Skeletal muscle satellite cell (primary cell): ENCODE measurements around the gene FILIP1.
A peak's percentile ranks its signal among the peaks of the same experiment; 100 is the strongest.

Experiments
- H3K27me3 ChIP-seq: 2 replicates; pipeline ENCODE4 v1.7.0; 2013; ENCODE audit warnings: low read length; ENCODE audit not compliant: control insufficient read depth, insufficient read depth
- H3K36me3 ChIP-seq: 2 replicates; pipeline ENCODE4 v1.7.0; 2013; ENCODE audit warnings: mild to moderate bottlenecking, control low read depth, low read length; ENCODE audit not compliant: insufficient read depth
- H3K4me1 ChIP-seq: 2 replicates; pipeline ENCODE4 v1.7.0; 2013; ENCODE audit warnings: low read length; ENCODE audit not compliant: control insufficient read depth, insufficient read depth
- H3K4me2 ChIP-seq: 2 replicates; pipeline ENCODE4 v1.7.0; 2013; ENCODE audit warnings: mild to moderate bottlenecking, low read length
- H3K4me3 ChIP-seq: 2 replicates; pipeline ENCODE4 v1.7.0; 2013; ENCODE audit warnings: low read length
- H3K9ac ChIP-seq: 2 replicates; pipeline ENCODE4 v1.7.0; 2013; ENCODE audit warnings: mild to moderate bottlenecking, low read depth, low read length, moderate library complexity
- H3K9me3 ChIP-seq: replicated peaks from 2 replicates; pipeline ENCODE4 v1.7.0; 2013; ENCODE audit warnings: mild to moderate bottlenecking, control low read depth, low read length

The FILIP1 gene

GRCh38 chr6:75267461-75267860, 226.1 kb downstream of the FILIP1 start:
- peaks cover 18% of the 10 kb centered on the region for H3K36me3 ChIP-seq
- no peak overlapping the region for H3K9ac ChIP-seq
- no peak overlapping the region for H3K4me3 ChIP-seq
- no peak overlapping the region for H3K4me2 ChIP-seq
- no peaks in the 10 kb centered on the region for H3K4me1 ChIP-seq
- H3K9me3 ChIP-seq, result no peaks in the 10 kb centered on the region
- no peaks in the 10 kb centered on the region for H3K27me3 ChIP-seq

- no peak overlapping the region for H3K4me3 ChIP-seq
- no peaks in the 10 kb centered on the region for H3K9me3 ChIP-seq
- H3K4me1 ChIP-seq, result no peaks in the 10 kb centered on the region
- H3K36me3 ChIP-seq, result peaks cover 19% of the 10 kb centered on the region
- no peaks in the 10 kb centered on the region for H3K27me3 ChIP-seq
- no peak overlapping the region for H3K9ac ChIP-seq
- no peak overlapping the region for H3K4me2 ChIP-seq
Measured at GRCh38 chr6:75266716-75267291, 226.8 kb downstream of the FILIP1 start.

GRCh38 chr6:75263401-75263750, 230.2 kb downstream of the FILIP1 start:
- H3K9ac ChIP-seq, result no peak overlapping the region
- peaks cover 30% of the 10 kb centered on the region for H3K36me3 ChIP-seq
- no peaks in the 10 kb centered on the region for H3K9me3 ChIP-seq
- no peak overlapping the region for H3K4me2 ChIP-seq
- no peaks in the 10 kb centered on the region for H3K27me3 ChIP-seq
- no peak overlapping the region for H3K4me3 ChIP-seq
- H3K4me1 ChIP-seq, result no peaks in the 10 kb centered on the region

- Histone ChIP-seq H3K9me3 (no peaks in the 10 kb centered on the region), H3K4me1 (no peaks in the 10 kb centered on the region), H3K4me3 (no peak overlapping the region), H3K4me2 (no peak overlapping the region), H3K36me3 (peaks cover 30% of the 10 kb centered on the region), H3K9ac (no peak overlapping the region), H3K27me3 (no peaks in the 10 kb centered on the region)
Measured at GRCh38 chr6:75262716-75263400, 230.7 kb downstream of the FILIP1 start.

- Histone ChIP-seq H3K4me1 (no peaks in the 10 kb centered on the region), H3K27me3 (no peaks in the 10 kb centered on the region), H3K4me3 (no peak overlapping the region)
Measured at GRCh38 chr6:75261299-75261698, 232.3 kb downstream of the FILIP1 start.

GRCh38 chr6:75257343-75258087, 236.1 kb downstream of the FILIP1 start:
- H3K9ac ChIP-seq, result no peak overlapping the region
- H3K4me2 ChIP-seq, result no peak overlapping the region
- no peaks in the 10 kb centered on the region for H3K4me1 ChIP-seq
- no peaks in the 10 kb centered on the region for H3K27me3 ChIP-seq
- peaks cover 28% of the 10 kb centered on the region for H3K36me3 ChIP-seq
- no peak overlapping the region for H3K4me3 ChIP-seq
- H3K9me3 ChIP-seq, result no peaks in the 10 kb centered on the region

More at GRCh38 chr6:75261299-75261698, 232.3 kb downstream of the FILIP1 start:
- Histone ChIP-seq H3K36me3 (peaks cover 30% of the 10 kb centered on the region), H3K9ac (no peak overlapping the region), H3K9me3 (no peaks in the 10 kb centered on the region), H3K4me2 (no peak overlapping the region)

GRCh38 chr6:75250552-75250951, 243.0 kb downstream of the FILIP1 start:
- Histone ChIP-seq H3K9ac (no peak overlapping the region), H3K4me3 (no peak overlapping the region), H3K4me1 (no peaks in the 10 kb centered on the region), H3K4me2 (no peak overlapping the region), H3K9me3 (no peaks in the 10 kb centered on the region), H3K36me3 (peaks cover 9% of the 10 kb centered on the region), H3K27me3 (no peaks in the 10 kb centered on the region)

- H3K4me3 ChIP-seq, result no peak overlapping the region
Measured at GRCh38 chr6:75249837-75250236, 243.8 kb downstream of the FILIP1 start.

GRCh38 chr6:75246386-75246785, 247.2 kb downstream of the FILIP1 start:
- H3K4me2 ChIP-seq, result no peak overlapping the region
- H3K9me3 ChIP-seq, result no peaks in the 10 kb centered on the region
- H3K4me3 ChIP-seq, result no peak overlapping the region
- no peak overlapping the region for H3K9ac ChIP-seq
- H3K4me1 ChIP-seq, result peaks cover 4% of the 10 kb centered on the region
- H3K27me3 ChIP-seq, result no peaks in the 10 kb centered on the region
- H3K36me3 ChIP-seq, result peaks cover under 1% of the 10 kb centered on the region

More at GRCh38 chr6:75249837-75250236, 243.8 kb downstream of the FILIP1 start:
- no peak overlapping the region for H3K9ac ChIP-seq
- peaks cover 7% of the 10 kb centered on the region for H3K36me3 ChIP-seq
- no peak overlapping the region for H3K4me2 ChIP-seq
- H3K9me3 ChIP-seq, result no peaks in the 10 kb centered on the region
- no peaks in the 10 kb centered on the region for H3K4me1 ChIP-seq
- H3K27me3 ChIP-seq, result no peaks in the 10 kb centered on the region

- no peaks in the 10 kb centered on the region for H3K9me3 ChIP-seq
- peaks cover 4% of the 10 kb centered on the region for H3K4me1 ChIP-seq
- H3K4me3 ChIP-seq, result peak overlapping the region; percentile 86
- H3K4me2 ChIP-seq, result peak overlapping the region; percentile 83
- no peaks in the 10 kb centered on the region for H3K27me3 ChIP-seq
- peak overlapping the region; percentile 96 for H3K9ac ChIP-seq
- peaks cover 12% of the 10 kb centered on the region for H3K36me3 ChIP-seq
Measured at GRCh38 chr6:75244063-75244584, 249.5 kb downstream of the FILIP1 start.

- Histone ChIP-seq H3K4me3 (peak within 1 kb of the TSS; percentile 86), H3K4me2 (peak within 1 kb of the TSS; percentile 83), H3K4me1 (peaks cover 4% of the 10 kb centered on the region), H3K9ac (peak within 1 kb of the TSS; percentile 96), H3K36me3 (peaks cover 17% of the 10 kb centered on the region), H3K9me3 (no peaks in the 10 kb centered on the region), H3K27me3 (no peaks in the 10 kb centered on the region)
Measured at GRCh38 chr6:75243333-75244062, 250.1 kb downstream of the FILIP1 start, which contains the start of gene COX7A2. TSS of gene COX7A2 (minus strand) at chr6:75243801. CDS start at chr6:75243734, 67 bp downstream.
